ENCODE measurements around the gene TNNI2.

- TF ChIP-seq, protein P1, sequence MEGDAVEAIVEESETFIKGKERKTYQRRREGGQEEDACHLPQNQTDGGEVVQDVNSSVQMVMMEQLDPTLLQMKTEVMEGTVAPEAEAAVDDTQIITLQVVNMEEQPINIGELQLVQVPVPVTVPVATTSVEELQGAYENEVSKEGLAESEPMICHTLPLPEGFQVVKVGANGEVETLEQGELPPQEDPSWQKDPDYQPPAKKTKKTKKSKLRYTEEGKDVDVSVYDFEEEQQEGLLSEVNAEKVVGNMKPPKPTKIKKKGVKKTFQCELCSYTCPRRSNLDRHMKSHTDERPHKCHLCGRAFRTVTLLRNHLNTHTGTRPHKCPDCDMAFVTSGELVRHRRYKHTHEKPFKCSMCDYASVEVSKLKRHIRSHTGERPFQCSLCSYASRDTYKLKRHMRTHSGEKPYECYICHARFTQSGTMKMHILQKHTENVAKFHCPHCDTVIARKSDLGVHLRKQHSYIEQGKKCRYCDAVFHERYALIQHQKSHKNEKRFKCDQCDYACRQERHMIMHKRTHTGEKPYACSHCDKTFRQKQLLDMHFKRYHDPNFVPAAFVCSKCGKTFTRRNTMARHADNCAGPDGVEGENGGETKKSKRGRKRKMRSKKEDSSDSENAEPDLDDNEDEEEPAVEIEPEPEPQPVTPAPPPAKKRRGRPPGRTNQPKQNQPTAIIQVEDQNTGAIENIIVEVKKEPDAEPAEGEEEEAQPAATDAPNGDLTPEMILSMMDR (IDR thresholded peaks at IDR 0.05; ENCODE audit: poor library complexity): no peak
- TF ChIP-seq EZH2phosphoT487 (IDR thresholded peaks at IDR 0.05; ENCODE audit: low read depth, severe bottlenecking, unreplicated experiment): no peak
Measured at GRCh38 chr11:1852271-1852876, 13.6 kb downstream of the TNNI2 start.

All from hepatocyte (in vitro differentiated cells).